Type B pancreatic cell (in vitro differentiated cells): ENCODE measurements around the gene OR8B12. TPM values are rescaled to one million over a fixed set of nuclear protein-coding genes. Genes with fewer than 3 reads are reported as not detected.

Experiments
- DNase-seq: peaks from one replicate; pipeline ENCODE4 v3.0.0; 2021; ENCODE audit warnings: mixed read lengths; ENCODE audit not compliant: unreplicated experiment; ENCODE audit errors: extremely low spot score
- H3K27ac Mint-ChIP-seq: 2 replicates; pipeline ENCODE4 v1.8.0; 2021; ENCODE audit warnings: mild to moderate bottlenecking, mixed read lengths
- H3K27me3 Mint-ChIP-seq: 2 replicates; pipeline ENCODE4 v1.8.0; 2021; ENCODE audit warnings: mixed read lengths
- H3K36me3 Mint-ChIP-seq: 2 replicates; pipeline ENCODE4 v1.8.0; 2021; ENCODE audit warnings: mixed read lengths
- H3K4me1 Mint-ChIP-seq: one replicate; pipeline ENCODE4 v1.8.0; 2021; ENCODE audit warnings: mixed read lengths; ENCODE audit not compliant: unreplicated experiment
- H3K4me3 Mint-ChIP-seq: 2 replicates; pipeline ENCODE4 v1.8.0; 2021; ENCODE audit warnings: mild to moderate bottlenecking, mixed read lengths
- H3K9me3 Mint-ChIP-seq: 2 replicates; pipeline ENCODE4 v1.8.0; 2021; ENCODE audit warnings: mixed read lengths
- CTCF ChIP-seq: fragments of 200-600 bp; sonication (generic); conservative IDR thresholded peaks from 2 replicates; pipeline ENCODE4 v1.5.0; 2021; ENCODE audit warnings: antibody characterized with exemption, mild to moderate bottlenecking
- total RNA-seq: library from RNA; stranded (reverse); gene quantifications from 2 replicates; pipeline ENCODE4 v1.2.1, GENCODE V29; 2021; ENCODE audit warnings: low replicate concordance

Gene OR8B12
- total RNA-seq, 1 donor from 2014 or later, result not detected

DNA sequence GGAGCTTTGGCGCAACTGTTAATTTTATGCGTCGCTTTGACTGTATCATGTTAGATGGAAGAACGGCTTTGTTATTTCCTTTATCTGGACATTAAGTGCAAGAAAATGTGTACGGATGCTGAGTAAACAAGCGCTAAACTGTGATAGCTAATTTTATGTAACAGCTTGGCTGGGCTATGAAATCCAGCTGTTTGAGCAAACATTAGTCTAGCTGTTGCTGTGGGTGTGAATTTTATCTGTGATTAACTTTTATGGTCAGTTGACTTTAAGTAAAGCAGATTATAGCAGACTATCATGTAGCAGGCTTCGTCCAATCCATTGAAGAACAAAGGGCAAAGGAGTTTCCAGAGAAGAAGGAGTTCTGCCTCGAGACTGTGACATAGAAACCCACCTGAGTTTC, 40.3 kb upstream of the OR8B12 start:
- no peaks in the 10 kb centered on the region for H3K9me3 Mint-ChIP-seq
- DNase-seq, result no peak
- H3K36me3 Mint-ChIP-seq, result no peaks in the 10 kb centered on the region
- TF ChIP-seq CTCF, result no peak
- no peak overlapping the region for H3K27ac Mint-ChIP-seq
- peaks cover 16% of the 10 kb centered on the region for H3K27me3 Mint-ChIP-seq
- no peak overlapping the region for H3K4me3 Mint-ChIP-seq
- H3K4me1 Mint-ChIP-seq, result no peaks in the 10 kb centered on the region

DNA sequence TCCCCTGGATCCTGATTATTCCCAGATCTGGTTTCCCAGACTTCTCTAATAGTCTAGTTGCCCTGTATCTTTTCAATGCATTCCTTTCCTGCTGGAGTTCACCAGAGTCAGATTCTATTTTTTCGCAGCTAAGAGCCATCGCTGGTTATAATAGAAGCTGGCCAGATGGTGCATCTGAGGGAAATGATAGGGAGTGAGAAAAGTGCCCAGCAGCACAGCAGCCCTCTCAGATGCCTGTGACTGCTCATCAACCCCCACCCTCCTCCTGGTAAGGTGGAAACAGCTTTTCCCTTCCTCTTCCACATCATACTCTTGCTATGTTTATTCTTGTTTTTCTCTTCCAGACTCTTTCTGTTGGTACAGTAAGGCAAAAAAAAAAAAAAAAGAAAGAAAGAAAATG, 39.1 kb upstream of the OR8B12 start:
- Mint-ChIP-seq H3K27me3 (peaks cover 12% of the 10 kb centered on the region), H3K9me3 (no peaks in the 10 kb centered on the region)

GRCh38 chr11:124581817-124582216, 38.4 kb upstream of the OR8B12 start:
- Mint-ChIP-seq H3K9me3 (no peaks in the 10 kb centered on the region), H3K4me3 (no peak overlapping the region), H3K27ac (no peak overlapping the region), H3K4me1 (no peaks in the 10 kb centered on the region), H3K36me3 (no peaks in the 10 kb centered on the region), H3K27me3 (peaks cover 5% of the 10 kb centered on the region)
- no peak for DNase-seq
- no peak for TF ChIP-seq CTCF

More for the DNA sequence above, 39.1 kb upstream of the OR8B12 start:
- H3K4me1 Mint-ChIP-seq, result no peaks in the 10 kb centered on the region
- no peak for TF ChIP-seq CTCF
- H3K4me3 Mint-ChIP-seq, result no peak overlapping the region
- no peak overlapping the region for H3K27ac Mint-ChIP-seq
- DNase-seq, result no peak
- no peaks in the 10 kb centered on the region for H3K36me3 Mint-ChIP-seq

GRCh38 chr11:124578761-124579160, 35.3 kb upstream of the OR8B12 start:
- Mint-ChIP-seq H3K4me1 (no peaks in the 10 kb centered on the region), H3K27ac (no peak overlapping the region), H3K36me3 (no peaks in the 10 kb centered on the region)

GRCh38 chr11:124577716-124578427, 34.4 kb upstream of the OR8B12 start:
- Mint-ChIP-seq H3K4me1 (no peaks in the 10 kb centered on the region), H3K27ac (no peak overlapping the region), H3K9me3 (no peaks in the 10 kb centered on the region), H3K4me3 (no peak overlapping the region), H3K27me3 (peaks cover 6% of the 10 kb centered on the region), H3K36me3 (no peaks in the 10 kb centered on the region)
- TF ChIP-seq CTCF, result no peak
- no peak for DNase-seq

More at GRCh38 chr11:124578761-124579160, 35.3 kb upstream of the OR8B12 start:
- Mint-ChIP-seq H3K27me3 (peaks cover 3% of the 10 kb centered on the region), H3K4me3 (no peak overlapping the region), H3K9me3 (no peaks in the 10 kb centered on the region)
- no peak for DNase-seq
- no peak for TF ChIP-seq CTCF
